Measurements from ENCODE around the gene KCNQ5.

Gene KCNQ5

GRCh38 chr6:73050706-73051105 lies 428.8 kb downstream of the KCNQ5 start:
- H3K4me1 ChIP-seq (ENCODE audit: control insufficient read depth, insufficient read depth, low read length) = no peaks in the 10 kb centered on the region
- H3K4me3 ChIP-seq (ENCODE audit: low read depth, low read length) = no peak overlapping the region
- no peak overlapping the region for H3K27ac ChIP-seq (ENCODE audit: low read depth, low read length)
- no peak overlapping the region for H3K9ac ChIP-seq (ENCODE audit: low read depth, low read length)
- H3K36me3 ChIP-seq (ENCODE audit: control insufficient read depth, insufficient read depth, low read length) = no peaks in the 10 kb centered on the region
- H3K9me3 ChIP-seq (ENCODE audit: control insufficient read depth, insufficient read depth, low read length) = no peaks in the 10 kb centered on the region
- H3K27me3 ChIP-seq (ENCODE audit: control insufficient read depth, insufficient read depth, low read length) = no peaks in the 10 kb centered on the region

DNA sequence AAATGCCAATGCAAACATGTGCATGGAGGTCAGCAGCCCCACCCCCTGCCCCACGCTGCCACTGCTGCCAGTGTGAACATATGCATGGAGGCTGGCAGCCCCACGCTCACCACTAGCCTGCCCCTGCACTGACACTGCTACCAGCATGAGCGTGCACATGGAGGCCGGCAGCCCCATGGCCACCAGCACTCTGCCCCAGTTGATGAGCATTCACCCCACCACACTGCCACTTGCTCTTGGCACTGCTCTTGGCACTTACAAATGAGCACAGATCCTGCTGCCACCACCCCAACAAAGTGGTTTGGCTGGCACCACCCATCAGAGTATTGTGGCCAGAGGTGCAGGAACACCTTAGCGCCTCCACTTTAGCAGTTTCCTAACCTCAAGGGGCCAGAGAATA lies 429.3 kb downstream of the KCNQ5 start:
- Histone ChIP-seq H3K4me1 (ENCODE audit: control insufficient read depth, insufficient read depth, low read length) (no peaks in the 10 kb centered on the region), H3K9me3 (ENCODE audit: control insufficient read depth, insufficient read depth, low read length) (no peaks in the 10 kb centered on the region), H3K9ac (ENCODE audit: low read depth, low read length) (no peak overlapping the region), H3K27ac (ENCODE audit: low read depth, low read length) (no peak overlapping the region), H3K36me3 (ENCODE audit: control insufficient read depth, insufficient read depth, low read length) (no peaks in the 10 kb centered on the region), H3K4me3 (ENCODE audit: low read depth, low read length) (no peak overlapping the region), H3K27me3 (ENCODE audit: control insufficient read depth, insufficient read depth, low read length) (no peaks in the 10 kb centered on the region)

GRCh38 chr6:73054958-73055357 lies 433.1 kb downstream of the KCNQ5 start:
- no peaks in the 10 kb centered on the region for H3K27me3 ChIP-seq (ENCODE audit: control insufficient read depth, insufficient read depth, low read length)
- H3K36me3 ChIP-seq (ENCODE audit: control insufficient read depth, insufficient read depth, low read length) = no peaks in the 10 kb centered on the region
- H3K4me1 ChIP-seq (ENCODE audit: control insufficient read depth, insufficient read depth, low read length) = no peaks in the 10 kb centered on the region
- no peak overlapping the region for H3K4me3 ChIP-seq (ENCODE audit: low read depth, low read length)
- H3K9ac ChIP-seq (ENCODE audit: low read depth, low read length) = no peak overlapping the region
- H3K9me3 ChIP-seq (ENCODE audit: control insufficient read depth, insufficient read depth, low read length) = no peaks in the 10 kb centered on the region
- no peak overlapping the region for H3K27ac ChIP-seq (ENCODE audit: low read depth, low read length)

DNA sequence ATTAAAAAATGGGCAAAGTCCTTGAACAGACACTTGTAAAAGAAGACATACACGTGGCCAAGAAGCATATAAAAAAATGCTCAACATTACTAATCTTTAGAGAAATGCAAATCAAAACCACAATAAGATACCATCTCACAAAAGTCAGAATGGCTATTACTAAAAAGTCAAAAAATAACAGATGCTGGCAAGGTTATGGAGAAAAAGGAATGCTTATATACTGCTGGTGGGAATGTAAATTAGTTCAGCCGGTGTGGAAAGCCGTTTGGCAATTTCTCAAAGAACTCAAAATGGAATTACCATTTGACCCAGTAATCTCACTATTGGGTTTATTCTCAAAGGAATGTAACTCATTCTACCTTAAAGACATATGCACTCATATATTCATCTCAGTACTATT lies 436.9 kb downstream of the KCNQ5 start:
- no peak overlapping the region for H3K9ac ChIP-seq (ENCODE audit: low read depth, low read length)
- H3K27me3 ChIP-seq (ENCODE audit: control insufficient read depth, insufficient read depth, low read length) = no peaks in the 10 kb centered on the region

GRCh38 chr6:73062130-73062529 lies 440.3 kb downstream of the KCNQ5 start:
- no peak overlapping the region for H3K4me3 ChIP-seq (ENCODE audit: low read depth, low read length)

More for the DNA sequence above, 436.9 kb downstream of the KCNQ5 start:
- Histone ChIP-seq H3K9me3 (ENCODE audit: control insufficient read depth, insufficient read depth, low read length) (no peaks in the 10 kb centered on the region), H3K4me1 (ENCODE audit: control insufficient read depth, insufficient read depth, low read length) (no peaks in the 10 kb centered on the region), H3K4me3 (ENCODE audit: low read depth, low read length) (no peak overlapping the region), H3K27ac (ENCODE audit: low read depth, low read length) (no peak overlapping the region), H3K36me3 (ENCODE audit: control insufficient read depth, insufficient read depth, low read length) (no peaks in the 10 kb centered on the region)

GRCh38 chr6:73062837-73063236 lies 441.0 kb downstream of the KCNQ5 start:
- no peaks in the 10 kb centered on the region for H3K36me3 ChIP-seq (ENCODE audit: control insufficient read depth, insufficient read depth, low read length)
- no peak overlapping the region for H3K27ac ChIP-seq (ENCODE audit: low read depth, low read length)
- H3K4me3 ChIP-seq (ENCODE audit: low read depth, low read length) = no peak overlapping the region
- H3K9ac ChIP-seq (ENCODE audit: low read depth, low read length) = no peak overlapping the region
- no peaks in the 10 kb centered on the region for H3K9me3 ChIP-seq (ENCODE audit: control insufficient read depth, insufficient read depth, low read length)
- no peaks in the 10 kb centered on the region for H3K27me3 ChIP-seq (ENCODE audit: control insufficient read depth, insufficient read depth, low read length)
- H3K4me1 ChIP-seq (ENCODE audit: control insufficient read depth, insufficient read depth, low read length) = no peaks in the 10 kb centered on the region

More at GRCh38 chr6:73062130-73062529, 440.3 kb downstream of the KCNQ5 start:
- no peaks in the 10 kb centered on the region for H3K36me3 ChIP-seq (ENCODE audit: control insufficient read depth, insufficient read depth, low read length)
- no peaks in the 10 kb centered on the region for H3K4me1 ChIP-seq (ENCODE audit: control insufficient read depth, insufficient read depth, low read length)
- no peak overlapping the region for H3K27ac ChIP-seq (ENCODE audit: low read depth, low read length)
- no peak overlapping the region for H3K9ac ChIP-seq (ENCODE audit: low read depth, low read length)
- no peaks in the 10 kb centered on the region for H3K27me3 ChIP-seq (ENCODE audit: control insufficient read depth, insufficient read depth, low read length)
- no peaks in the 10 kb centered on the region for H3K9me3 ChIP-seq (ENCODE audit: control insufficient read depth, insufficient read depth, low read length)

DNA sequence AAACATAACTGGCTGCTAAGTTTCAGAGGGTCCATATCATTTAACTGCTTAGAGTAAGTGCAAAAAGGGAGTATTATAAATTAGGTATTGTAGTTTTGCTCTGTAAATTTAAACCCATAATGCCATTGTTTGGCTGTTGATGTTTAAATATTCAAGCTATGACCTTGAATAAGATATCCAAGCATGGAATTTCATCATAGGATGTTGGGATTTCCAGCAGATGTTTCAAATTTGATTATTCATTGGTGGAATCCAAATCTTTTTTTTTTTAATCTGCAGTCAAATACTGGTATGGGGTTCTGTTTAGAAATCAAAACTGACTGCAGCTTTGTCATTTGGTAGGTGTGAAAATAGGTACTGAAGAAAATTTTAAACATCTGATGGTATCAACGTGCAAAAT lies 442.4 kb downstream of the KCNQ5 start:
- Histone ChIP-seq H3K9ac (ENCODE audit: low read depth, low read length) (no peak overlapping the region), H3K4me1 (ENCODE audit: control insufficient read depth, insufficient read depth, low read length) (no peaks in the 10 kb centered on the region), H3K4me3 (ENCODE audit: low read depth, low read length) (no peak overlapping the region), H3K36me3 (ENCODE audit: control insufficient read depth, insufficient read depth, low read length) (no peaks in the 10 kb centered on the region), H3K27me3 (ENCODE audit: control insufficient read depth, insufficient read depth, low read length) (no peaks in the 10 kb centered on the region), H3K27ac (ENCODE audit: low read depth, low read length) (no peak overlapping the region), H3K9me3 (ENCODE audit: control insufficient read depth, insufficient read depth, low read length) (no peaks in the 10 kb centered on the region)

- H3K9ac ChIP-seq (ENCODE audit: low read depth, low read length) = no peak overlapping the region
- H3K36me3 ChIP-seq (ENCODE audit: control insufficient read depth, insufficient read depth, low read length) = no peaks in the 10 kb centered on the region
- no peak overlapping the region for H3K4me3 ChIP-seq (ENCODE audit: low read depth, low read length)
- no peaks in the 10 kb centered on the region for H3K9me3 ChIP-seq (ENCODE audit: control insufficient read depth, insufficient read depth, low read length)
- peaks cover 19% of the 10 kb centered on the region for H3K4me1 ChIP-seq (ENCODE audit: control insufficient read depth, insufficient read depth, low read length)
- H3K27me3 ChIP-seq (ENCODE audit: control insufficient read depth, insufficient read depth, low read length) = no peaks in the 10 kb centered on the region
- H3K27ac ChIP-seq (ENCODE audit: low read depth, low read length) = no peak overlapping the region
These were observed 451.4 kb downstream of the KCNQ5 start for GRCh38 chr6:73073238-73073637.

GRCh38 chr6:73074175-73074574 lies 452.3 kb downstream of the KCNQ5 start:
- H3K36me3 ChIP-seq (ENCODE audit: control insufficient read depth, insufficient read depth, low read length) = no peaks in the 10 kb centered on the region
- no peak overlapping the region for H3K9ac ChIP-seq (ENCODE audit: low read depth, low read length)
- peaks cover 25% of the 10 kb centered on the region for H3K4me1 ChIP-seq (ENCODE audit: control insufficient read depth, insufficient read depth, low read length)
- H3K27me3 ChIP-seq (ENCODE audit: control insufficient read depth, insufficient read depth, low read length) = no peaks in the 10 kb centered on the region
- no peak overlapping the region for H3K4me3 ChIP-seq (ENCODE audit: low read depth, low read length)
- H3K27ac ChIP-seq (ENCODE audit: low read depth, low read length) = no peak overlapping the region
- no peaks in the 10 kb centered on the region for H3K9me3 ChIP-seq (ENCODE audit: control insufficient read depth, insufficient read depth, low read length)

DNA sequence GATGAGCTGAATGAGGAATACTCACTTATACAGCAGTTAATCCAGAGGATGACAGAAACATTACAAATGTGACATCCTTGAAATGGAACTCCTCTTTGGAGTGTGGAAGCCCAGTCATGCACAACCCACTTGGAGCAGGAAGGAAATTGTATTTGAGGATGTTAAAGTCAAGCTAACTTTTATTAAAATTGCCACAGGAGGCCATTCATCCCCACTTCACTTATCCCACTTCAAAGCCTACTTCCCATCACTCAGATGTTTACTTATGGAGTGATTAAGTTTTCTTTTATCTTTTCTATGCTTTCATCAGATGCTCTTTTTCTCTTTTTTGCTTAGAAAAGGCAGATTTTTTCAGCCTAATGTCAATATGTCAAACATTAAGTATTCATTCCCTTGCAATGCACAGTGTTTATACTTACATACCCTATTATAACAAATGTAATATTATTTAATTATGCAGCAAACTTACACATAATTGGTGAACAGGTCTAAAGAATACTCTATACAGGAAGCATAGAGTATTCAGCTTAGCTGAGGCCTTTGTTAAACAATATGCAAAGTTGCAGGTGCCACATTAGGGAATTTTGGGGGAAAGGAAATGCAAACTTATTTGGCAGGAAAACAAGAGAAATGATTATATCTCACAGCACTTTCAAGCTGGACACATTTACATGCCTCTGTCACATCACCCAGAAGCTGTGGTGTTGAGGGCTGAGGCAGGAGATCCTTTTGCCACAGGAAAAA lies 454.5 kb downstream of the KCNQ5 start:
- no peaks in the 10 kb centered on the region for H3K9me3 ChIP-seq (ENCODE audit: control insufficient read depth, insufficient read depth, low read length)
- peaks cover 30% of the 10 kb centered on the region for H3K4me1 ChIP-seq (ENCODE audit: control insufficient read depth, insufficient read depth, low read length)
- peak overlapping the region; percentile 12; the same call in 1 of the 2 replicates for H3K9ac ChIP-seq (ENCODE audit: low read depth, low read length)
- no peak overlapping the region for H3K27ac ChIP-seq (ENCODE audit: low read depth, low read length)
- no peaks in the 10 kb centered on the region for H3K27me3 ChIP-seq (ENCODE audit: control insufficient read depth, insufficient read depth, low read length)
- no peaks in the 10 kb centered on the region for H3K36me3 ChIP-seq (ENCODE audit: control insufficient read depth, insufficient read depth, low read length)
- no peak overlapping the region for H3K4me3 ChIP-seq (ENCODE audit: low read depth, low read length)

DNA sequence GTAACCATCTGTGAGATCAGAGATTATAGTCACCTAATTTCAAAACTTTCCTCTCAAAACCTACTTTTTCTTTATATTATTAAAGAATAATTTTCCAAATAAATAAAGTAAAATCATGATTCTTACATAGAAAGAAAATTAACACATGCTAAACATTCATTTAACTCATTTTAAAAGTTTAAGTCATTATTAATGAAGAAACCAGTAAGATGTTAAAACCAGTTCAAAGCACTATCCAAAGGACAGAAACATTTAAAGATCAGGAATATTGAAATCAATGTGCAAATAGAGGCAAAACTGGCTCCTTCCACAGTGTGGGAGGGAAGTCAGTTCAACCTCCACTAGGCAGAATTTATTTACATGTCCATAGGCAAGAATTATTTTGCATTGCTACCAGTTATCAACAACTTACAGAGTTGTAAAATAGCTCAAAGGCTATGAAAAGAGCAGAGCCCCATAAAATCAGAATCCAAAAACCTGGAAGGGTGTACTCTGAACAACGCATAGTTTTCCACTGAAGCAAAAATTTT lies 456.5 kb downstream of the KCNQ5 start:
- Histone ChIP-seq H3K4me1 (ENCODE audit: control insufficient read depth, insufficient read depth, low read length) (peaks cover 39% of the 10 kb centered on the region), H3K36me3 (ENCODE audit: control insufficient read depth, insufficient read depth, low read length) (no peaks in the 10 kb centered on the region), H3K9me3 (ENCODE audit: control insufficient read depth, insufficient read depth, low read length) (no peaks in the 10 kb centered on the region), H3K27me3 (ENCODE audit: control insufficient read depth, insufficient read depth, low read length) (no peaks in the 10 kb centered on the region), H3K9ac (ENCODE audit: low read depth, low read length) (no peak overlapping the region), H3K27ac (ENCODE audit: low read depth, low read length) (no peak overlapping the region), H3K4me3 (ENCODE audit: low read depth, low read length) (no peak overlapping the region)

Measured in HUES48 (cell line).